ENCODE measurements around the gene POU5F1.

POU5F1 gene

GRCh38 chr6:31114541-31114878 is 56.0 kb downstream of the POU5F1 start, which contains the start of gene PSORS1C1:
Gene PSORS1C1 (plus strand): TSS chr6:31114800. CDS start chr6:31129633, 14,833 bp downstream.
- peak; percentile 96 for DNase-seq (ENCODE audit: low read depth)

Measured in ELR (cell line).